ENCODE measurements around the gene CALR3.
"Not testable (repeated sequence)": the region's sequence is repeated elsewhere in the genome, so short reads cannot be mapped to it uniquely, and the experiment has no call there.

The CALR3 gene

DNA sequence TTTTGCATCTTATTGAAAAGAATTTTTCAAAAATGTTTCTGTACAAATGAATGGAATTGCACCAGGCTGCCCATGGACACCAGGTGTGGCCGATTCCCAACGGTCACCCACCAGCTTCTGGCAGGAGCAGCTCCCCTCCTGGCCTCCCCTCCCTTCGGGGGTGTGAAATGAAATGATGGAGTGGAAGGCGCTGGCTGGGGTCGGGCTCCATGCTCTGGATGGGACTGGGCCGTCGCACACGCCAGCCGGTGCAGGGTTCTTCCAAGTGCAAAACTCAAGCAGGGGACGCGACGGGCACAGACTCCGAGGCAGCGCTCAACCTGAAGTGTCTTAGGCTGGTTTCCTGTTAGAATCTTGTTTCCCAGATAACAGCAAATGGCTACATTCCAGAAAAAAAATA, 22.1 kb upstream of the CALR3 start:
- POLR2A ChIA-PET, result interaction anchor here (0.5 kb wide), 1 partner anchor 48 kb away, joined by 3 read pairs; no protein-coding TSS in a partner anchor
- Histone ChIP-seq H3K36me3 (ENCODE audit: control insufficient read depth in 4 of 4, insufficient read depth in 4 of 4, low read length in 3 of 4) (peaks cover 3 to 76% (median 63%) of the 10 kb centered on the region in 4 experiments), H3K9me3 (ENCODE audit: control extremely low read depth in 1 of 5, control insufficient read depth in 4 of 5, insufficient read depth in 2 of 5, low read depth in 1 of 5, low read length in 4 of 5) (no peaks in the 10 kb centered on the region), H3K27me3 (replicated peaks in 2 of 5; ENCODE audit: control insufficient read depth in 4 of 5, insufficient read depth in 5 of 5, low read length in 4 of 5) (no peaks in the 10 kb centered on the region), H3K27ac (ENCODE audit: insufficient read depth in 1 of 2, low read depth in 1 of 2, low read length in 2 of 2, poor library complexity in 1 of 2, severe bottlenecking in 2 of 2) (no peak overlapping the region), H3K4me1 (ENCODE audit: control extremely low read depth in 1 of 4, control insufficient read depth in 4 of 4, insufficient read depth in 4 of 4, low read length in 3 of 4) (no peaks in the 10 kb centered on the region), H3K4me3 (ENCODE audit: control insufficient read depth in 1 of 7, extremely low read depth in 1 of 7, insufficient read depth in 4 of 7, low read depth in 2 of 7, low read length in 6 of 7) (no peak overlapping the region)
- CTCF ChIA-PET, result interaction anchor here (1.1 to 2.3 kb wide), 3 partner anchors 9 to 68 kb away, joined by 3 to 7 read pairs (median 6); no protein-coding TSS in a partner anchor
- DNase-seq, result no peak
- WGBS (ENCODE audit: insufficient coverage), result 92% methylated on average over 9 of the region's 14 CpGs

GRCh38 chr19:16516923-16517610, 21.1 kb upstream of the CALR3 start:
- no peak for DNase-seq
- peaks cover 3 to 74% (median 60%) of the 10 kb centered on the region in 4 experiments for H3K36me3 ChIP-seq (ENCODE audit: control insufficient read depth in 4 of 4, insufficient read depth in 4 of 4, low read length in 3 of 4)
- H3K27ac ChIP-seq (ENCODE audit: insufficient read depth in 1 of 2, low read depth in 1 of 2, low read length in 2 of 2, poor library complexity in 1 of 2, severe bottlenecking in 2 of 2), result no peak overlapping the region
- no peak overlapping the region for H3K4me3 ChIP-seq (ENCODE audit: control insufficient read depth in 1 of 7, extremely low read depth in 1 of 7, insufficient read depth in 4 of 7, low read depth in 2 of 7, low read length in 6 of 7)
- ChIA-PET CTCF (interaction anchor here (1.1 to 2.3 kb wide), 3 partner anchors 17 to 67 kb away, joined by 3 to 7 read pairs (median 3); no protein-coding TSS in a partner anchor), POLR2A (no interaction called here)
- H3K9me3 ChIP-seq (ENCODE audit: control extremely low read depth in 1 of 5, control insufficient read depth in 4 of 5, insufficient read depth in 2 of 5, low read depth in 1 of 5, low read length in 4 of 5), result no peaks in the 10 kb centered on the region
- H3K4me1 ChIP-seq (ENCODE audit: control extremely low read depth in 1 of 4, control insufficient read depth in 4 of 4, insufficient read depth in 4 of 4, low read length in 3 of 4), result no peaks in the 10 kb centered on the region
- H3K27me3 ChIP-seq (replicated peaks in 2 of 5; ENCODE audit: control insufficient read depth in 4 of 5, insufficient read depth in 5 of 5, low read length in 4 of 5), result no peaks in the 10 kb centered on the region
- 58% methylated on average over 8 of the region's 14 CpGs for WGBS (ENCODE audit: insufficient coverage)

DNA sequence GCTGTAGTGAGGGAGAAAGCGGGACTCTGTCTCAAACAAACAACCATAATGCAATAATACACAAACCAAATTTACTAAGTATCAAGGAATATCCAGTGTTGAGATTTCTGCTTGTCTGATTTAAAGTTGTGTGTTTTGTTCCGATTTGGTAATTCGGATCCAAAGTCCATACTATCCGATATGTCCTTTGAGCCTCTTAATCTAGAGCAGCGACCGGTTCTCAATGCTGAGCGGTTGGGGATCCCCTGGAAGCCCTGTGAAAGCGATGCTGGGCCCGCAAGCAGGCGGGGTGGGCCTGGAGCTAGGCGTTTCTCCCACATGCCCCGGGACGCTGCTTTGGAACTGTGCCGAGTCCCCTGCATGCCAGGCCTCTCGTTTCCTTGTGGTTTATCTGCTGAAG, 20.4 kb upstream of the CALR3 start:
- Histone ChIP-seq H3K36me3 (ENCODE audit: control insufficient read depth in 4 of 4, insufficient read depth in 4 of 4, low read length in 3 of 4) (peaks cover 3 to 70% (median 57%) of the 10 kb centered on the region in 4 experiments), H3K27me3 (replicated peaks in 2 of 5; ENCODE audit: control insufficient read depth in 4 of 5, insufficient read depth in 5 of 5, low read length in 4 of 5) (no peaks in the 10 kb centered on the region), H3K9me3 (ENCODE audit: control extremely low read depth in 1 of 5, control insufficient read depth in 4 of 5, insufficient read depth in 2 of 5, low read depth in 1 of 5, low read length in 4 of 5) (no peaks in the 10 kb centered on the region), H3K4me3 (ENCODE audit: control insufficient read depth in 1 of 7, extremely low read depth in 1 of 7, insufficient read depth in 4 of 7, low read depth in 2 of 7, low read length in 6 of 7) (no peak overlapping the region), H3K4me1 (ENCODE audit: control extremely low read depth in 1 of 4, control insufficient read depth in 4 of 4, insufficient read depth in 4 of 4, low read length in 3 of 4) (no peaks in the 10 kb centered on the region), H3K27ac (ENCODE audit: insufficient read depth in 1 of 2, low read depth in 1 of 2, low read length in 2 of 2, poor library complexity in 1 of 2, severe bottlenecking in 2 of 2) (no peak overlapping the region)
- ChIA-PET POLR2A (no interaction called here), CTCF (interaction anchor here (0.7 to 2.3 kb wide), 4 partner anchors 18 to 84 kb away, joined by 3 to 7 read pairs (median 3); no protein-coding TSS in a partner anchor)
- DNase-seq, result no peak
- WGBS (ENCODE audit: insufficient coverage), result 96% methylated on average over 13 of the region's 15 CpGs

- H3K4me3 ChIP-seq (ENCODE audit: control insufficient read depth in 1 of 7, extremely low read depth in 1 of 7, insufficient read depth in 4 of 7, low read depth in 2 of 7, low read length in 6 of 7), result no peak overlapping the region
- H3K9me3 ChIP-seq (ENCODE audit: control extremely low read depth in 1 of 5, control insufficient read depth in 4 of 5, insufficient read depth in 2 of 5, low read depth in 1 of 5, low read length in 4 of 5), result no peaks in the 10 kb centered on the region
- peaks cover 3 to 55% (median 44%) of the 10 kb centered on the region in 4 experiments for H3K36me3 ChIP-seq (ENCODE audit: control insufficient read depth in 4 of 4, insufficient read depth in 4 of 4, low read length in 3 of 4)
- no peaks in the 10 kb centered on the region for H3K4me1 ChIP-seq (ENCODE audit: control extremely low read depth in 1 of 4, control insufficient read depth in 4 of 4, insufficient read depth in 4 of 4, low read length in 3 of 4)
- ChIA-PET CTCF (interaction anchor here (1.6 kb wide), 1 partner anchor 15 kb away, joined by 3 read pairs; no protein-coding TSS in a partner anchor), POLR2A (interaction anchor here (0.7 kb wide), 1 partner anchor 25 kb away, joined by 4 read pairs; no protein-coding TSS in a partner anchor)
- no peak for DNase-seq
- no peak overlapping the region for H3K27ac ChIP-seq (ENCODE audit: insufficient read depth in 1 of 2, low read depth in 1 of 2, low read length in 2 of 2, poor library complexity in 1 of 2, severe bottlenecking in 2 of 2)
- H3K27me3 ChIP-seq (replicated peaks in 2 of 5; ENCODE audit: control insufficient read depth in 4 of 5, insufficient read depth in 5 of 5, low read length in 4 of 5), result no peaks in the 10 kb centered on the region
- 95% methylated on average over 23 of the region's 24 CpGs for WGBS (ENCODE audit: insufficient coverage)
These were observed 18.5 kb upstream of the CALR3 start for GRCh38 chr19:16514383-16515019.

- CTCF ChIA-PET; H3K27ac ChIP-seq (ENCODE audit: insufficient read depth in 1 of 2, low read depth in 1 of 2, low read length in 2 of 2, poor library complexity in 1 of 2, severe bottlenecking in 2 of 2); H3K4me1 ChIP-seq (ENCODE audit: control extremely low read depth in 1 of 4, control insufficient read depth in 4 of 4, insufficient read depth in 4 of 4, low read length in 3 of 4); DNase-seq; H3K4me3 ChIP-seq (ENCODE audit: control insufficient read depth in 1 of 7, extremely low read depth in 1 of 7, insufficient read depth in 4 of 7, low read depth in 2 of 7, low read length in 6 of 7); H3K9me3 ChIP-seq (ENCODE audit: control extremely low read depth in 1 of 5, control insufficient read depth in 4 of 5, insufficient read depth in 2 of 5, low read depth in 1 of 5, low read length in 4 of 5); H3K27me3 ChIP-seq (replicated peaks in 2 of 5; ENCODE audit: control insufficient read depth in 4 of 5, insufficient read depth in 5 of 5, low read length in 4 of 5): not testable (repeated sequence)
- H3K36me3 ChIP-seq (ENCODE audit: control insufficient read depth in 4 of 4, insufficient read depth in 4 of 4, low read length in 3 of 4), result peaks cover 3 to 45% (median 30%) of the 10 kb centered on the region in 4 experiments
- POLR2A ChIA-PET, result interaction anchor here (0.7 kb wide), 1 partner anchor 25 kb away, joined by 4 read pairs; no protein-coding TSS in a partner anchor
- 97% methylated on average over 10 of the region's 10 CpGs for WGBS (ENCODE audit: insufficient coverage)
These were observed 16.6 kb upstream of the CALR3 start for GRCh38 chr19:16512611-16513010.

DNA sequence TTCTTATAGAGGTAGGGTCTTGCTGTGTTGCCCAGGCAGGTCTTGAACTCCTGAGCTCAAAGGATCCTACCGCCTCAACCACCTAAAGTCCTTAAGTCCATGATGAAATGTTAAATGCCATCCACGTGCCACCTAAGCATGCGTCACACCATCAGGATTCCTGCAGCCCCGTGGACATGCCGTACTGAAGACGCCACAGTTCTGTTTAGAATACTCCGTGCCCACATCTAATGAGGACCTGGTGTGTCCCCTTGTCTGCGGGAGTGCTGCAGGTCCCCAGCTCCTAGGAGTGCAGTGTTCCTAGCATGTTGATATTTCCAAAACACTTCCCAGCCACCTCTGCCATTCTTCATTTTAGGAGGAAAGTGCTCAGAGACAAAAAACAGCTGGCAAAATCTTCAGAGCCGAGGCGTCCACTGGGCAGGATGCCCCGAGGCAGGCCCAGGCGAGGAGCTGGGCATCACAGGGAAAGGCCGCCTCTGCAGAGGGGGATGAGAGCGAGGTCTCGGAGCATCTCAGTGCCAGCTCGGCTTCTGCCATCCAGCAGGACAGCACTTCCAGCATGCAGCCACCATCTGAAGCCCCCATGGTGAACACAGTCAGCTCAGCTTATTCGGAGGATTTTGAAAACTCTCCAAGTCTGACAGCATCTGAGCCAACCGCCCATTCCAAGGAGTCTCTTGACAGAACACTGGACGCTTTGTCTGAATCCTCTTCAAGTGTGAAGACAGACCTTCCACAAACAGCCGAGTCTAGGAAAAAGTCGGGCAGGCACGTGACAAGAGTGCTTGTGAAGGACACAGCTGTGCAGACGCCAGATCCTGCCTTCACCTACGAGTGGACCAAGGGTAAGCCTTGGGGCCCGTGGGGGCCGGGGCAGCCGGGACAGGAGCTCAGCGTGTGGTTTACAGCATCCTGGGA, 13.4 kb upstream of the CALR3 start:
- CTCF ChIA-PET, result interaction anchor here (1.0 to 1.9 kb wide), 3 partner anchors 12 to 67 kb away, joined by 3 to 6 read pairs (median 3); no protein-coding TSS in a partner anchor

More for the DNA sequence above, 13.4 kb upstream of the CALR3 start:
- no peak overlapping the region for H3K4me3 ChIP-seq (ENCODE audit: control insufficient read depth in 1 of 7, extremely low read depth in 1 of 7, insufficient read depth in 4 of 7, low read depth in 2 of 7, low read length in 6 of 7)
- no peaks in the 10 kb centered on the region for H3K27me3 ChIP-seq (replicated peaks in 2 of 5; ENCODE audit: control insufficient read depth in 4 of 5, insufficient read depth in 5 of 5, low read length in 4 of 5)
- no peaks in the 10 kb centered on the region for H3K4me1 ChIP-seq (ENCODE audit: control extremely low read depth in 1 of 4, control insufficient read depth in 4 of 4, insufficient read depth in 4 of 4, low read length in 3 of 4)
- peaks cover 0 to 32% (median 20%) of the 10 kb centered on the region in 4 experiments for H3K36me3 ChIP-seq (ENCODE audit: control insufficient read depth in 4 of 4, insufficient read depth in 4 of 4, low read length in 3 of 4)
- no peaks in the 10 kb centered on the region for H3K9me3 ChIP-seq (ENCODE audit: control extremely low read depth in 1 of 5, control insufficient read depth in 4 of 5, insufficient read depth in 2 of 5, low read depth in 1 of 5, low read length in 4 of 5)
- WGBS (ENCODE audit: insufficient coverage), result 99% methylated on average over 26 of the region's 28 CpGs
- no peak overlapping the region for H3K27ac ChIP-seq (ENCODE audit: insufficient read depth in 1 of 2, low read depth in 1 of 2, low read length in 2 of 2, poor library complexity in 1 of 2, severe bottlenecking in 2 of 2)
- POLR2A ChIA-PET, result no interaction called here
- no peak for DNase-seq
